K562 (cell line): ENCODE results near the gene ARL3. TPM values are rescaled to one million over a fixed set of nuclear protein-coding genes. Genes with fewer than 3 reads are reported as not detected.

Source experiments
- C11orf30 ChIP-seq: fragments of 450-650 bp; IDR thresholded peaks from 2 replicates; pipeline ENCODE4 v1.6.1; 2016; ENCODE audit warnings: low read depth, mild to moderate bottlenecking
- DMBX1 ChIP-seq: fragments of 250-450 bp; sonication (Bioruptor Pico); IDR thresholded peaks from 2 replicates; pipeline ENCODE4 v1.8.0; 2022; ENCODE audit warnings: inconsistent platforms, mild to moderate bottlenecking, moderate library complexity, borderline replicate concordance
- E2F6 ChIP-seq, 2 experiments: IDR thresholded peaks; 2 replicates each; pipeline ENCODE4 v1.6.1; 2011; ENCODE audit warnings: borderline replicate concordance in 1 of 2, control low read depth in 1 of 2, low read depth in 1 of 2, low read length in 1 of 2, mild to moderate bottlenecking in 1 of 2, mixed read lengths in 1 of 2, moderate library complexity in 1 of 2; ENCODE audit not compliant: insufficient read depth in 1 of 2, insufficient read length in 1 of 2, poor library complexity in 1 of 2, severe bottlenecking in 1 of 2; ENCODE audit errors: extremely low read depth in 1 of 2
- KDM1A ChIP-seq, 2 experiments: fragments of 450-650 bp; IDR thresholded peaks; 2 replicates each; pipeline ENCODE4 v1.6.1; 2016; ENCODE audit warnings: mild to moderate bottlenecking in 2 of 2
- KDM2B ChIP-seq: fragments of 250-450 bp; sonication (Bioruptor Pico); IDR thresholded peaks from 2 replicates; pipeline ENCODE4 v1.8.0; 2021; ENCODE audit warnings: mild to moderate bottlenecking, moderate library complexity
- REST ChIP-seq, 2 experiments: fragments of 450-650 bp; formaldehyde crosslinking in 1 of 2; IDR thresholded peaks; 2 replicates each; pipeline versions ENCODE4 v1.4.0 to v1.6.1; 2014 to 2020; ENCODE audit warnings: mild to moderate bottlenecking in 2 of 2, borderline replicate concordance in 1 of 2, low read depth in 1 of 2
- RFX1 ChIP-seq: fragments of 450-650 bp; IDR thresholded peaks from 2 replicates; pipeline ENCODE4 v1.6.1; 2016; ENCODE audit warnings: mild to moderate bottlenecking, moderate library complexity
- SLC30A9 ChIP-seq: fragments of 250-450 bp; sonication (Bioruptor Pico); IDR thresholded peaks from 2 replicates; pipeline ENCODE4 v1.8.0; 2022; ENCODE audit warnings: mild to moderate bottlenecking, moderate library complexity
- ZKSCAN3 ChIP-seq: fragments of 250-450 bp; sonication (Bioruptor Pico); IDR thresholded peaks from 2 replicates; pipeline ENCODE4 v1.4.0; 2020
- ZNF699 ChIP-seq: fragments of 250-450 bp; sonication (Bioruptor Pico); IDR thresholded peaks from 2 replicates; pipeline ENCODE4 v1.8.0; 2021; ENCODE audit warnings: mild to moderate bottlenecking, moderate library complexity; ENCODE audit not compliant: insufficient replicate concordance
- polyA plus RNA-seq, 8 experiments: library from polyadenylated mRNA; depleted of rRNA in 4 of 8; stranded (reverse) in 5 of 8; unstranded in 3 of 8; fragments of >200 nt; fragmentation: Nextera tagmentation in 2 of 8; fragmentation: Illumina TruSeq in 1 of 8; extraction: Ambion mirVana in 2 of 8; extraction: Trizol in 1 of 8; gene quantifications; 2 replicates each; pipeline versions ENCODE4 v1.2.1 to v1.2.3, GENCODE V29; 2011 to 2014; ENCODE audit warnings: inconsistent platforms in 1 of 8, missing spikeins in 1 of 8
- total RNA-seq, 7 experiments: library from RNA; depleted of rRNA in 6 of 7; stranded (reverse); fragments of >200 nt in 6 of 7; fragmentation: Illumina TruSeq in 2 of 7; extraction: Trizol in 2 of 7; gene quantifications; 2 replicates each; pipeline versions ENCODE4 v1.2.1 to v1.2.3, GENCODE V29; 2011 to 2021; ENCODE audit warnings: low replicate concordance in 1 of 7

Gene ARL3
- total and polyA plus RNA-seq, 9 of the 15 experiments (the other 6 are each of a cell fraction or from before 2014, with no cell fraction given) = 2.9 to 8.9 (median 4.8) TPM

GRCh38 chr10:102752934-102753664, 38.9 kb upstream of the ARL3 start (continued):
- peak; percentile 47; the same call in 1 of the 2 replicates for TF ChIP-seq REST (IDR thresholded peaks at IDR 0.05; ENCODE audit: borderline replicate concordance)
- no peak for TF ChIP-seq REST (CRISPR knock-in tag; IDR thresholded peaks at IDR 0.05; ENCODE audit: low read depth)
- no peak for TF ChIP-seq E2F6 (IDR thresholded peaks at IDR 0.05; ENCODE audit: borderline replicate concordance in 1 of 2, extremely low read depth in 1 of 2, insufficient read depth in 1 of 2, insufficient read length in 1 of 2, low read depth in 1 of 2, low read length in 1 of 2, poor library complexity in 1 of 2, severe bottlenecking in 1 of 2)
- TF ChIP-seq KDM1A (IDR thresholded peaks at IDR 0.05) = peak; percentile 48 to 52; a peak in 3 of 4 replicates
- TF ChIP-seq KDM2B (CRISPR knock-in tag) = no peak
- no peak for TF ChIP-seq RFX1
- no peak for TF ChIP-seq ZNF699 (CRISPR knock-in tag)
- TF ChIP-seq C11orf30 = 0 out of 2 replicates have a peak, but pooled peaks have one; percentile 4
- no peak for TF ChIP-seq SLC30A9
- no peak for TF ChIP-seq ZKSCAN3 (CRISPR knock-in tag)
- TF ChIP-seq DMBX1 (CRISPR knock-in tag) = no peak
